ENCODE data around the gene ZMYND10. TPM values are rescaled to one million over a fixed set of nuclear protein-coding genes. Genes with fewer than 3 reads are reported as not detected.

ZMYND10 gene
- polyA plus RNA-seq, 1 experiment: 0.87 TPM

DNA sequence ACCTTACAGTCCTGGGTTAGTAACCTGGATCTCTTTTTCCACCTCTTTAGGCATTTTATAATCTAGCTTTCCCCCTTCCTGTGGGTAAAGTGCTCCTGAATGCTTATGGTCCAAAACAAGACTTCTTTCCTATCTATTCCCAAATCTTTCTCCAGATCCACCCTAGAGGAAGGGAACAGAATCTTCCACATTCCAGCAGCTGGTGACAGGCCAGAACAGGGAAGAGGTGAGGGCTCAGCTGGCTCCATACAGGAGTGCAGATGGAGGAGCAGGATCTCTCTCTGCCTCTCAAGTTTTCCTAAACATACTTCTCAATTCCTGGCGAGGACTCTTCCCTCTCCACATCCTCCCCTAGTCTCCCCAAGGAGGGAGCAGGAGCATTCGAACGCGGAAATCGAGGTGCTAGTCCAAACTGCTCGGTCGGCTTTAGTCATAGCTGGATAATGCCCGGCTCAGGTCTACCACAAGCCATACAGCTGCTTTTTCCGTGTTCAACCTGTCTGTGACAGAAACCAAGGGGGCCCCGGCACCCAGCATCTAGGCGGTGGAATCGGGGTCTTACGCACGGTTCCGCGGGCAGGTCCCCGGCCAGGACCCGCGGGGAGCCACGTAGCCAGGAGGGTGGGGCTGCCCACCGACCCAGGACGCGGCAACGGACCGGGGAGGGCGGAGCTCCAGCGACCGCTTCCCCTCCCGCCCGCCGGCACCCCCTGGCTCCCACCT is 8.9 kb downstream of the ZMYND10 start:
- ChIA-PET CTCF (interaction anchor here (0.5 to 2.4 kb wide), 7 partner anchors 11 to 501 kb away, joined by 3 to 15 read pairs (median 4); no protein-coding TSS in a partner anchor), POLR2A (interaction anchor here (0.6 to 2.4 kb wide), 13 partner anchors 9 to 1675 kb away, joined by 3 to 22 read pairs (median 5); partner anchors contain the start of genes CYB561D2, HYAL3, NAA80 and NPRL2)
- no peaks in the 10 kb centered on the region for H3K27me3 ChIP-seq (ENCODE audit: control insufficient read depth, insufficient read depth, low read length)
- peak overlapping the region; percentile 96 for H3K27ac ChIP-seq (ENCODE audit: low read depth, low read length)
- TF ChIP-seq CTCF (IDR thresholded peaks at IDR 0.05; ENCODE audit: low read depth, low read length): peak; percentile 1; the same call in 1 of the 2 replicates
- DNase-seq (ENCODE audit: low read depth, low spot score): no peak
- H3K4me3 ChIP-seq (ENCODE audit: low read depth, low read length): peak overlapping the region; percentile 98
- no peaks in the 10 kb centered on the region; the same call in 1 of the 2 replicates for H3K9me3 ChIP-seq (ENCODE audit: control insufficient read depth, insufficient read depth, low read length)

DNA sequence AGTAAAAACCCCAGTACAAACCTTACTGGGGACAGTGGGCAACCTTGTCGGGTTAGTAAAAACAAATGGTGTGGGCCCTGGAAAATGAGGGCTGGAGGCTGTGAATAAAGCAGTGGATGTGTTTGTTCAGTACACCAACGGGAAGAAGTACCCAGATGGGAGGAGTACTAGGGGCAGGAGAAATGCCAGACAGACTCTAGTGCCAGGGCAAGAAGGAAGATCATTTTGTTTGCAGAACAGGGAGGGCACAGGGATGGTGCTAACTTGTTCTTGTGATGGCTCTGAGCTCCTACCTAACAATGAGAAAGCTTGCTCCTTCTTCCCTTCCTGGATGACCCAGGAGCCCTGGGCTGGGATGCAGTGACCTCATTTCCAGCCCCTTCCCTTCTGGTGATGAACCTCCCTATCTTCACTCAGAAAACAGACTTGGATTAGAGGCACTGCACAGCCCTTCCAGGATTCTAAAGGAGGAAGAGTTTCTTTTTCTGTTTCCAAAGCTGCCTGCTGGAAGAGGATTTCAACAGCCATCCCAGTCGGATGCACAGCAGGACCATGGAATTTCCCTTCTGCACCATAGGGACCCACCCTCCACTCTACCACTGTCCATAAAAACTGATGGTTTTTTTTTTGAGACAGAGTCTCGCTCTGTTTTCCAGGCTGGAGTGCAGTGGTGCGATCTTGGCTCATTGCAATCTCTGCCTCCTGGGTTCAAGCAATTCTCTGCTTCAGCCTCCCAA is 11.0 kb downstream of the ZMYND10 start:
- H3K27me3 ChIP-seq (ENCODE audit: control insufficient read depth, insufficient read depth, low read length): no peaks in the 10 kb centered on the region
- no peak for TF ChIP-seq CTCF (IDR thresholded peaks at IDR 0.05; ENCODE audit: low read depth, low read length)
- H3K9me3 ChIP-seq (ENCODE audit: control insufficient read depth, insufficient read depth, low read length): no peaks in the 10 kb centered on the region; the same call in 1 of the 2 replicates
- POLR2A ChIA-PET: no interaction called here
- H3K27ac ChIP-seq (ENCODE audit: low read depth, low read length): no peak overlapping the region
- peak overlapping the region; percentile 17; the same call in 1 of the 2 replicates for H3K4me3 ChIP-seq (ENCODE audit: low read depth, low read length)
- CTCF ChIA-PET: interaction anchor here (0.6 to 0.9 kb wide), 2 partner anchors 10 to 280 kb away, joined by 3 to 4 read pairs; no protein-coding TSS in a partner anchor
- no peak for DNase-seq (ENCODE audit: low read depth, low spot score)

GRCh38 chr3:50333744-50334328 is 11.7 kb downstream of the ZMYND10 start:
- TF ChIP-seq CTCF (IDR thresholded peaks at IDR 0.05; ENCODE audit: low read depth, low read length): no peak
- no peak for DNase-seq (ENCODE audit: low read depth, low spot score)
- H3K27ac ChIP-seq (ENCODE audit: low read depth, low read length): peak overlapping the region; percentile 47
- no peaks in the 10 kb centered on the region for H3K27me3 ChIP-seq (ENCODE audit: control insufficient read depth, insufficient read depth, low read length)
- CTCF ChIA-PET: interaction anchor here (0.9 kb wide), 1 partner anchor 9 kb away, joined by 4 read pairs; no protein-coding TSS in a partner anchor
- no peaks in the 10 kb centered on the region; the same call in 1 of the 2 replicates for H3K9me3 ChIP-seq (ENCODE audit: control insufficient read depth, insufficient read depth, low read length)
- POLR2A ChIA-PET: interaction anchor here (0.7 to 0.8 kb wide), 2 partner anchors 10 to 35 kb away, joined by 3 read pairs; partner anchors contain the start of genes HYAL3 and NAA80
- no peak overlapping the region for H3K4me3 ChIP-seq (ENCODE audit: low read depth, low read length)

GRCh38 chr3:50331364-50331907 is 14.1 kb downstream of the ZMYND10 start:
- H3K27ac ChIP-seq (ENCODE audit: low read depth, low read length): no peak overlapping the region
- CTCF ChIA-PET: interaction anchor here (1.1 kb wide), 1 partner anchor 10 kb away, joined by 5 read pairs; no protein-coding TSS in a partner anchor
- TF ChIP-seq CTCF (IDR thresholded peaks at IDR 0.05; ENCODE audit: low read depth, low read length): no peak
- H3K9me3 ChIP-seq (ENCODE audit: control insufficient read depth, insufficient read depth, low read length): no peaks in the 10 kb centered on the region; the same call in 1 of the 2 replicates
- H3K4me3 ChIP-seq (ENCODE audit: low read depth, low read length): no peak overlapping the region
- POLR2A ChIA-PET: no interaction called here
- DNase-seq (ENCODE audit: low read depth, low spot score): no peak
- no peaks in the 10 kb centered on the region for H3K27me3 ChIP-seq (ENCODE audit: control insufficient read depth, insufficient read depth, low read length)
